Astrocyte (in vitro differentiated cells and primary cell): ENCODE data around the gene HNRNPA2B1. TPM values are rescaled to one million over a fixed set of nuclear protein-coding genes. Genes with fewer than 3 reads are reported as not detected.

Source experiments
- DNase-seq: peaks from one replicate; pipeline ENCODE4 v3.0.0-alpha.2; 2010; ENCODE audit warnings: low read depth
- FAIRE-seq: peaks from 2 replicates; lab custom pipeline; 2011; peaks lifted over from hg19 to GRCh38; lab: Jason Lieb, UNC
- H2AFZ ChIP-seq: 2 replicates; pipeline ENCODE4 v1.6.0; 2012; ENCODE audit warnings: low read depth, low read length, inconsistent platforms
- H3K27ac ChIP-seq: 2 replicates; pipeline ENCODE4 v1.5.1; 2011; ENCODE audit warnings: low read depth, low read length, inconsistent platforms
- H3K27me3 ChIP-seq: 2 replicates; pipeline ENCODE4 v1.6.0; 2011; ENCODE audit warnings: low read length, inconsistent platforms; ENCODE audit not compliant: insufficient read depth
- H3K36me3 ChIP-seq: 2 replicates; pipeline ENCODE4 v1.5.1; 2011; ENCODE audit warnings: low read length, inconsistent platforms; ENCODE audit not compliant: insufficient read depth
- H3K4me1 ChIP-seq: 2 replicates; pipeline ENCODE4 v1.5.1; 2011; ENCODE audit warnings: low read length, inconsistent platforms; ENCODE audit not compliant: insufficient read depth
- H3K4me2 ChIP-seq: 2 replicates; pipeline ENCODE4 v1.6.0; 2012; ENCODE audit warnings: low read length, inconsistent platforms
- H3K4me3 ChIP-seq: 2 replicates; pipeline ENCODE4 v1.5.1; 2011; ENCODE audit warnings: low read depth, mild to moderate bottlenecking, low read length, inconsistent platforms; ENCODE audit not compliant: insufficient read depth
- H3K79me2 ChIP-seq: 2 replicates; pipeline ENCODE4 v1.6.0; 2012; ENCODE audit warnings: mild to moderate bottlenecking, low read length, inconsistent platforms; ENCODE audit not compliant: insufficient read depth
- H3K9ac ChIP-seq: 2 replicates; pipeline ENCODE4 v1.6.0; 2012; ENCODE audit warnings: mild to moderate bottlenecking, low read length, inconsistent platforms
- H3K9me3 ChIP-seq: 2 replicates; pipeline ENCODE4 v1.5.1; 2012; ENCODE audit warnings: low read depth, mild to moderate bottlenecking, low read length, inconsistent platforms; ENCODE audit not compliant: insufficient read depth
- H4K20me1 ChIP-seq: 2 replicates; pipeline ENCODE4 v1.6.0; 2012; ENCODE audit warnings: low read length, inconsistent platforms; ENCODE audit not compliant: insufficient read depth
- H3K27ac Mint-ChIP-seq: one replicate; pipeline ENCODE4 v1.8.0; 2021; ENCODE audit warnings: mild to moderate bottlenecking, mixed read lengths; ENCODE audit not compliant: unreplicated experiment
- H3K27me3 Mint-ChIP-seq: one replicate; pipeline ENCODE4 v1.8.0; 2021; ENCODE audit warnings: low read depth, mixed read lengths; ENCODE audit not compliant: unreplicated experiment
- H3K36me3 Mint-ChIP-seq: one replicate; pipeline ENCODE4 v1.8.0; 2021; ENCODE audit warnings: low read depth, mixed read lengths; ENCODE audit not compliant: unreplicated experiment
- H3K4me1 Mint-ChIP-seq: one replicate; pipeline ENCODE4 v1.8.0; 2021; ENCODE audit warnings: low read depth, mixed read lengths; ENCODE audit not compliant: unreplicated experiment
- H3K4me3 Mint-ChIP-seq: one replicate; pipeline ENCODE4 v1.8.0; 2021; ENCODE audit warnings: mild to moderate bottlenecking, moderate library complexity, mixed read lengths; ENCODE audit not compliant: unreplicated experiment
- H3K9me3 Mint-ChIP-seq: one replicate; pipeline ENCODE4 v1.8.0; 2021; ENCODE audit warnings: mild to moderate bottlenecking, mixed read lengths; ENCODE audit not compliant: unreplicated experiment
- EZH2 ChIP-seq: IDR thresholded peaks from 2 replicates; pipeline ENCODE4 v1.6.1; 2012; ENCODE audit warnings: mild to moderate bottlenecking, low read length, inconsistent platforms; ENCODE audit not compliant: insufficient read depth
- total RNA-seq: library from RNA; stranded (reverse); gene quantifications from 2 replicates; pipeline ENCODE4 v1.2.1, GENCODE V29; 2021
- TF ChIP-seq, protein P1 (sequence below): IDR thresholded peaks from 2 replicates; pipeline ENCODE4 v1.5.1; 2011; ENCODE audit warnings: low read depth, mild to moderate bottlenecking, inconsistent platforms, low read length, moderate library complexity; ENCODE audit not compliant: insufficient read depth

The HNRNPA2B1 gene
- total RNA-seq, 1 donor from 2014 or later = 415 TPM

DNA sequence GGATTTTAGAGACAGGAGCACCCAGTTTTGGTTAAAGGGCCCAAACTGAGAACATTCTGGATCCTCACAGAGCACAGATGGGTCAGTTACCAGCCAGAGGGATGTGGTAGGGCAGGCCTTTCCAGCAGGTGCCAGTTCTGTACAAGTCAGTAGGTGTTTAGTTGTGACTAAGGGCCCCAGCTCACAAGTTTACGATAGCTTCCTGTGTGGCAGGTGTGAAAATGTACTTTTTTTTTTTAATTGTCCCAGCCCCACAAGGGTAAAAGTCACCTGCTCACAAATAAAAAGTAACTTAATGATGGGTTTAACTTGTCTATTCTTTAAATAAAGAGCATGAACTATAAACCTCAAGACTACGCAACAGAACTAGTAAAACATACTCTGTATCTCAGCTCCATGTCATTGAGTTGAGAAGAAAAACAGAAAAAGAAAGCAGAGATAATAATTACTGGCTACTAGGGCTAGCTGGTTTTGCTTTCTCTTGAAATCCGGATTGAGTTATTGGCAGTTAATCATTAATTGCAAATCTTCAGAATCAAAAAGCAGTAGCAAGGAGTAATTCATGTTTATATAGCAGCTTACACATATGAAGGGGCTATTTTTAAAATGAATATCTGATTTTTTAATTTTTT lies 33.1 kb downstream of the HNRNPA2B1 start:
- H3K4me2 ChIP-seq = no peak overlapping the region
- no peaks in the 10 kb centered on the region for H3K9me3 ChIP-seq
- no peak overlapping the region for H3K4me3 ChIP-seq
- Mint-ChIP-seq H3K27me3 (no peaks in the 10 kb centered on the region), H3K27ac (no peak overlapping the region), H3K4me3 (no peak overlapping the region), H3K36me3 (peaks cover 3% of the 10 kb centered on the region), H3K9me3 (no peaks in the 10 kb centered on the region), H3K4me1 (peaks cover 8% of the 10 kb centered on the region)
- no peak overlapping the region for H2AFZ ChIP-seq
- no peaks in the 10 kb centered on the region for H3K36me3 ChIP-seq
- no peak for TF ChIP-seq EZH2
- TF ChIP-seq, protein P1, sequence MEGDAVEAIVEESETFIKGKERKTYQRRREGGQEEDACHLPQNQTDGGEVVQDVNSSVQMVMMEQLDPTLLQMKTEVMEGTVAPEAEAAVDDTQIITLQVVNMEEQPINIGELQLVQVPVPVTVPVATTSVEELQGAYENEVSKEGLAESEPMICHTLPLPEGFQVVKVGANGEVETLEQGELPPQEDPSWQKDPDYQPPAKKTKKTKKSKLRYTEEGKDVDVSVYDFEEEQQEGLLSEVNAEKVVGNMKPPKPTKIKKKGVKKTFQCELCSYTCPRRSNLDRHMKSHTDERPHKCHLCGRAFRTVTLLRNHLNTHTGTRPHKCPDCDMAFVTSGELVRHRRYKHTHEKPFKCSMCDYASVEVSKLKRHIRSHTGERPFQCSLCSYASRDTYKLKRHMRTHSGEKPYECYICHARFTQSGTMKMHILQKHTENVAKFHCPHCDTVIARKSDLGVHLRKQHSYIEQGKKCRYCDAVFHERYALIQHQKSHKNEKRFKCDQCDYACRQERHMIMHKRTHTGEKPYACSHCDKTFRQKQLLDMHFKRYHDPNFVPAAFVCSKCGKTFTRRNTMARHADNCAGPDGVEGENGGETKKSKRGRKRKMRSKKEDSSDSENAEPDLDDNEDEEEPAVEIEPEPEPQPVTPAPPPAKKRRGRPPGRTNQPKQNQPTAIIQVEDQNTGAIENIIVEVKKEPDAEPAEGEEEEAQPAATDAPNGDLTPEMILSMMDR = no peak
- H3K4me1 ChIP-seq = no peaks in the 10 kb centered on the region
- peaks cover 11% of the 10 kb centered on the region for H4K20me1 ChIP-seq
- H3K9ac ChIP-seq = no peak overlapping the region
- H3K79me2 ChIP-seq = peaks cover 9% of the 10 kb centered on the region
- FAIRE-seq (no peak), DNase-seq (no peak)
- H3K27me3 ChIP-seq = no peaks in the 10 kb centered on the region
- H3K27ac ChIP-seq = no peak overlapping the region

DNA sequence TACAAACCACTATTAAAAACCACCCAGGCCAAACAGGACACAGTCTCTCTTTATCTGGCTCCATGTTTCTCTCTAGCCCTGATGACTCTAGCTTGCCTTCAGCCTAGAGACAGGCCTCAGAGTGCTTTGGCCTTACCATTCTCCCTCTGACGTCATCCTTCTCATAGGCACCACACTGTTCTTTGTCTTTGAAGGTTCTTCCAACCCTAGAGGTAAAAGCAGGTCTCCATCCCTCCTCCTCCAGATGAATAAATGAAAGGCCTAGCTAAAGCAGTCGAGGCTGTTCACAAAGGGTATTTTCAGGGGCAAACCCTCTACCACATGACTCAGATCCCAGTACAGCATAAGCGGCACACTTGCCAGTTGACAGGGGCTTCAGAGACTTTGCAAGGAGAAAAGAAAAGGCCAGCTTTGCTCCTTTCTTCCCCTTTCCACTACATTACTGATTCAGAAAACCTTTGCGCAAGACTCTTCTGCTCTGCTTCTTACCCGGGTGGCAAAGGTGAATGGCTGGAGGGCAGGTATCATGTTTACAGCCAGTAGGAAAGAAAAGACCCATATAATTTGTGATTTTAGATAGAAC lies 33.8 kb downstream of the HNRNPA2B1 start:
- H3K4me2 ChIP-seq = no peak overlapping the region
- Mint-ChIP-seq H3K36me3 (peaks cover 4% of the 10 kb centered on the region), H3K27me3 (no peaks in the 10 kb centered on the region), H3K9me3 (no peaks in the 10 kb centered on the region), H3K4me1 (peaks cover 9% of the 10 kb centered on the region), H3K27ac (no peak overlapping the region), H3K4me3 (no peak overlapping the region)
- H3K4me3 ChIP-seq = no peak overlapping the region
- DNase-seq (no peak), FAIRE-seq (no peak)
- TF ChIP-seq, protein P1 = no peak
- TF ChIP-seq EZH2 = no peak
- H3K79me2 ChIP-seq = peaks cover 9% of the 10 kb centered on the region
- H3K9me3 ChIP-seq = no peaks in the 10 kb centered on the region
- H3K27ac ChIP-seq = no peak overlapping the region
- no peaks in the 10 kb centered on the region for H3K4me1 ChIP-seq
- H4K20me1 ChIP-seq = peaks cover 11% of the 10 kb centered on the region
- H3K9ac ChIP-seq = no peak overlapping the region
- no peaks in the 10 kb centered on the region for H3K36me3 ChIP-seq
- no peak overlapping the region for H2AFZ ChIP-seq
- no peaks in the 10 kb centered on the region for H3K27me3 ChIP-seq
